ENCODE results near the gene EHF.

The EHF gene

DNA sequence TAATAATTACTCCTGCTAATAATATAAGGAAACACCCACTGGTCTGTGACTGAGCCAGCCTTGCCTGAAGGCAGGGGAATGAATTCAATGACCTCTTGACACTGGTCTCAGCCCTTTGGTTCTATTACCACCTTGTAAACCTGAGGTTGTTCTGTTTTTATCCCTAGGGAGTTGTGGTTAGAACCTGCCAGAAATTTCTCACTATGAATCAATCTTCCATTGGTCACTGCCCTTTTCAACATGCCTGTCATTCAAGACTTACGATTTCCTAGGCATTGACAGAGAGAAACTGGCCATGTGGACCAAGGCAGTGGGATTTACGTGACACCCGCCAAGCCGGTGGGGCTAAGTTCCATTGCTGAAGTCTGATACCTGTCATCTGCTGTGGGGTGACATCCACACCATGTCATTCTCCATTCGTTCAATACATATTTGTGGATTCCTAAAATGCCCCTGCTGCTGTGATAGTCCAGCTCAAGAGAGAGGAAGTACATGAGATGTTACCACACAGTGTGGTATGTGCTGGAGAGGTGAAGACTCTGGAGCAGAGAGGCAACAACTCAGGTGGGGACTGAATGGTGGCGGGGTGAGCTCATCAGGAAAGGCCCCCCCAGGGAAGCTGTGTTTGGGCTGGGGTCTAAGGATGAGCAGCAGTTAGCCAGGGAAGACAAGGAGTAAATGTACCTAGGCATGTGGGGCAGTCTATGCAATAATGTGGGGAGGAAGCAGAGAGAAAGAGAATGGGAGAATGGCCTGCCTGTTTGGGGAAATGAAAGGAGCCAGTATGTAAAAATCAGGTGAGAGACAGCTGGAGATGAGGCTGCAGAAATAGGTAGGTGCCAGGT is 15.2 kb upstream of the EHF start:
- DNase-seq (ENCODE audit: low read depth): no peak
- in situ Hi-C loops (cut with HindIII; ENCODE audit: low sequenced_read_pairs): loop anchor here (25.0 kb wide), 1 partner anchor 282 kb away; no protein-coding TSS in a partner anchor
- TF ChIP-seq, protein P1, sequence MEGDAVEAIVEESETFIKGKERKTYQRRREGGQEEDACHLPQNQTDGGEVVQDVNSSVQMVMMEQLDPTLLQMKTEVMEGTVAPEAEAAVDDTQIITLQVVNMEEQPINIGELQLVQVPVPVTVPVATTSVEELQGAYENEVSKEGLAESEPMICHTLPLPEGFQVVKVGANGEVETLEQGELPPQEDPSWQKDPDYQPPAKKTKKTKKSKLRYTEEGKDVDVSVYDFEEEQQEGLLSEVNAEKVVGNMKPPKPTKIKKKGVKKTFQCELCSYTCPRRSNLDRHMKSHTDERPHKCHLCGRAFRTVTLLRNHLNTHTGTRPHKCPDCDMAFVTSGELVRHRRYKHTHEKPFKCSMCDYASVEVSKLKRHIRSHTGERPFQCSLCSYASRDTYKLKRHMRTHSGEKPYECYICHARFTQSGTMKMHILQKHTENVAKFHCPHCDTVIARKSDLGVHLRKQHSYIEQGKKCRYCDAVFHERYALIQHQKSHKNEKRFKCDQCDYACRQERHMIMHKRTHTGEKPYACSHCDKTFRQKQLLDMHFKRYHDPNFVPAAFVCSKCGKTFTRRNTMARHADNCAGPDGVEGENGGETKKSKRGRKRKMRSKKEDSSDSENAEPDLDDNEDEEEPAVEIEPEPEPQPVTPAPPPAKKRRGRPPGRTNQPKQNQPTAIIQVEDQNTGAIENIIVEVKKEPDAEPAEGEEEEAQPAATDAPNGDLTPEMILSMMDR (IDR thresholded peaks at IDR 0.05; ENCODE audit: low read depth, low read length, missing control alignments): no peak

DNA sequence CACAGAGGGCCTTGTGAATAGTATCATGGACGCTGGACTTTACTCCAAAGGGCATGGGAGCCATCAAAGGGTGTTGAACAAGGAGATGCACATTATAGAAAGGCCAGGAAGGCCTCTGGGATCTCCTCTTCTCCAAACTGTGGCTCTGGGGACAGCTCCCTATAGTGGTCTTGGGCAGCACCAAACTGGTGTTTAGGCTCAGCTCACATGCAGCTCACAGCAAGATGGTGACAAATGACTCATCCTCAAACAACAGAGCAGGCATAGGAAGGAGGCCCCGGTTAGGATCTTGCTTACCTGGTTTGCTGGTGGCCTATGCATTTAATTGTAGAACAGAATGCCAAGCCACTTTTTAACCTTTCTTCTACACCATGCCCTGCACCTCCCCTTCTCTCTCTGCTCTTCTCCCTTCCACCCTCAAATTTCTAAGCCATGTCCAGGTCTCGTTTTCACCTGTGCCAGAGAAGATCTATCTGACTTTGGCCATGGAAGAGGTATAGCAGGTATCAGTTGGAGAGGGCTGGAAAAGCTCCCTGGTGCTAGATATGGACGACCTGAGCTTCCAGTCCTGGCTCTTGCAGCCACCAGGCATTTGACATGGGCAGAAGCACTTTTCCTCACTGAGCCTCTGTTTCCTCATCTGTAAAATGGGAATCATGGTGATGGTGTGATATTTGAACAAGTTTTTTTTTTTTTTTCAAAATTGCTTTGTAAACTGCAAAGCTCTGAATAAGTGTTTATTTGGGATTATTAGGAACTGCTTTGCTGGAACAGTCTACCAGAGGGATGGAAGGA is 14.4 kb upstream of the EHF start:
- H3K4me3 ChIP-seq (ENCODE audit: low read depth, low read length): no peak overlapping the region
- in situ Hi-C loops (cut with HindIII; ENCODE audit: low sequenced_read_pairs): loop anchor here (25.0 kb wide), 1 partner anchor 281 kb away; no protein-coding TSS in a partner anchor
- TF ChIP-seq, protein P1 (IDR thresholded peaks at IDR 0.05; ENCODE audit: low read depth, low read length, missing control alignments): no peak
- no peak for DNase-seq (ENCODE audit: low read depth)

More for the DNA sequence above, 15.2 kb upstream of the EHF start:
- H3K4me3 ChIP-seq (ENCODE audit: low read depth, low read length): no peak overlapping the region

DNA sequence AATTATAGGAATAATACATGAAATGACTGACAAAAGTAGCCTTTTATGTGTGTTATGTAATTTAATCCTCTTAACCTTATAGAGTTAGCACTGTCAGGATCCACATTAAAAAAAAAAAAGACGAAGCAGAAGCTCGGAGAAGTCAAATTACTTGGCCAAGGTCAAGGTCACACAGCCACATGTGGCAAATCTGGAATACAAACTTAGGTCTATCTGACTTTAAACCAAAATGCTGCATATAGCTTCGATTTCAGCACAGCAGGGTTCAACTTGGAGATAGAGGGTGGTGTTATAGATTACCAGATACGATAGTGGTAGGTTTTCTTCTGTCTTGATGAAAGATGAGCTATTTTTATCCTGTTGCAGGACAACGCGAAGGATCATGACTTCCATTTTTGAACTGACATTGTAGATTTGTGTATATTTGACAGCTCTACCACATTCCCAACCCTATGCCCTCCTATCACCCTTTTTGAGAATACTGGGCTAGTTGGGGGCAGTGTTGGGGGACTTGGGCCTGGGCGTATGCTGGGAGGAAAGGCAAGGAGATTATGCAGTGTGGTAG is 11.6 kb upstream of the EHF start:
- no peak for DNase-seq (ENCODE audit: low read depth)
- in situ Hi-C loops (cut with HindIII; ENCODE audit: low sequenced_read_pairs): loop anchor here (25.0 kb wide), 1 partner anchor 278 kb away; no protein-coding TSS in a partner anchor
- TF ChIP-seq, protein P1 (IDR thresholded peaks at IDR 0.05; ENCODE audit: low read depth, low read length, missing control alignments): no peak
- no peak overlapping the region for H3K4me3 ChIP-seq (ENCODE audit: low read depth, low read length)

- no peak for DNase-seq (ENCODE audit: low read depth)
- in situ Hi-C loops (cut with HindIII; ENCODE audit: low sequenced_read_pairs): loop anchor here (25.0 kb wide), 1 partner anchor 277 kb away; no protein-coding TSS in a partner anchor
- no peak overlapping the region for H3K4me3 ChIP-seq (ENCODE audit: low read depth, low read length)
- TF ChIP-seq, protein P1 (IDR thresholded peaks at IDR 0.05; ENCODE audit: low read depth, low read length, missing control alignments): no peak
Observed at GRCh38 chr11:34609850-34610249, 11.0 kb upstream of the EHF start.

- TF ChIP-seq, protein P1 (IDR thresholded peaks at IDR 0.05; ENCODE audit: low read depth, low read length, missing control alignments): no peak
- no peak overlapping the region for H3K4me3 ChIP-seq (ENCODE audit: low read depth, low read length)
- in situ Hi-C loops (cut with HindIII; ENCODE audit: low sequenced_read_pairs): loop anchor here (25.0 kb wide), 1 partner anchor 277 kb away; no protein-coding TSS in a partner anchor
Observed at GRCh38 chr11:34610324-34611041, 10.4 kb upstream of the EHF start.

More at GRCh38 chr11:34610324-34611041, 10.4 kb upstream of the EHF start:
- no peak for DNase-seq (ENCODE audit: low read depth)

Measured in astrocyte of the cerebellum (primary cell).